Activated CD8-positive, alpha-beta T cell treated with anti-CD3 and anti-CD28 coated beads for 36 hours (primary cell): ENCODE data around the gene FBXO4. TPM values are rescaled to one million over a fixed set of nuclear protein-coding genes. Genes with fewer than 3 reads are reported as not detected.
"Not testable (repeated sequence)": the region's sequence is repeated elsewhere in the genome, so short reads cannot be mapped to it uniquely, and the experiment has no call there.

ENCODE experiments used
- ATAC-seq: fragments of 200-7000 bp; cut with Tn5 transposase; one replicate; pipeline ENCODE4 v1.10.0; 2021; ENCODE audit warnings: mild to moderate bottlenecking, moderate library complexity
- CTCF ChIA-PET: fragments of 350-600 bp; sonication (Branson Sonifier 250); formaldehyde crosslinking; loops from one replicate; lab custom pipeline; 2021; ENCODE audit warnings: antibody characterized with exemption; lab: Charles Lee
- POLR2A ChIA-PET: fragments of 350-600 bp; sonication (Branson Sonifier 250); formaldehyde crosslinking; loops from one replicate; lab custom pipeline; 2021; ENCODE audit warnings: antibody characterized with exemption; lab: Charles Lee
- DNase-seq: peaks from one replicate; pipeline ENCODE4 v3.0.0-alpha.2; 2020
- H3K27ac Mint-ChIP-seq: one replicate; pipeline ENCODE4 v1.8.0; 2021; ENCODE audit warnings: mild to moderate bottlenecking, mixed read lengths
- H3K27me3 Mint-ChIP-seq: one replicate; pipeline ENCODE4 v1.8.0; 2021; ENCODE audit warnings: mixed read lengths
- H3K36me3 Mint-ChIP-seq: one replicate; pipeline ENCODE4 v1.8.0; 2021; ENCODE audit warnings: low read depth, mixed read lengths
- H3K4me1 Mint-ChIP-seq: one replicate; pipeline ENCODE4 v1.8.0; 2021; ENCODE audit warnings: low read depth, mixed read lengths
- H3K4me3 Mint-ChIP-seq: one replicate; pipeline ENCODE4 v1.8.0; 2021; ENCODE audit warnings: mild to moderate bottlenecking, moderate library complexity, mixed read lengths
- H3K9me3 Mint-ChIP-seq: one replicate; pipeline ENCODE4 v1.8.0; 2021; ENCODE audit warnings: mixed read lengths
- intact Hi-C: fragments of 100-400 bp; cut with micrococcal nuclease; formaldehyde crosslinking; loops from one replicate; pipeline ENCODE4 v1.10.0; 2022
- total RNA-seq, 2 experiments: library from RNA; stranded (reverse); gene quantifications; one replicate each; pipeline ENCODE4 v1.2.3, GENCODE V29; 2021
- TF ChIP-seq, protein P1 (sequence below): fragments of 200-600 bp; IDR thresholded peaks from one replicate; pipeline ENCODE4 v1.8.0; 2022; ENCODE audit warnings: antibody characterized with exemption, mild to moderate bottlenecking

FBXO4 gene
- total RNA-seq, 2 experiments from 2014 or later, result 18.5 to 21.0 TPM

DNA sequence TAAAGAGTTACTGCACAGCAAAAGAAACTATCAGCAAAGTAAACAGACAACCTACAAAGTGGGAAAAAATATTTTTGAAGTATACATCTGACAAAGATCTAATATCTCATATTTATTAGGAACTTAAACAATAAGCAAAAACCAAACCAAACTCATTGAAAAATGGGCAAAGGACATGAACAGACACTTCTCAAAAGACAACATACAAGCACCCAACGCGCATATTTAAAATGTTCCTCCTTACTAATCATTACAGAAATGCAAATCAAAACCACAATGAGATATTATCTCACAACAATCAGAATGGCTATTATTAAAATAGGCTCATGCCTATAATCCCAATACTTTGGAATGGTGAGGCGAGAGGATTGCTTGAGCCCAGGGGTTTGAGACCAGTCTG is 48.0 kb downstream of the FBXO4 start:
- DNase-seq, result no peak
- CTCF ChIA-PET, result no interaction called here
- Mint-ChIP-seq H3K4me1 (no peaks in the 10 kb centered on the region), H3K27me3 (peaks cover 2% of the 10 kb centered on the region), H3K4me3 (no peak overlapping the region), H3K9me3 (peaks cover 6% of the 10 kb centered on the region), H3K27ac (no peak overlapping the region), H3K36me3 (no peaks in the 10 kb centered on the region)
- ATAC-seq, result no peak
- POLR2A ChIA-PET, result no interaction called here
- intact Hi-C loops, result no loop called here
- TF ChIP-seq, protein P1, sequence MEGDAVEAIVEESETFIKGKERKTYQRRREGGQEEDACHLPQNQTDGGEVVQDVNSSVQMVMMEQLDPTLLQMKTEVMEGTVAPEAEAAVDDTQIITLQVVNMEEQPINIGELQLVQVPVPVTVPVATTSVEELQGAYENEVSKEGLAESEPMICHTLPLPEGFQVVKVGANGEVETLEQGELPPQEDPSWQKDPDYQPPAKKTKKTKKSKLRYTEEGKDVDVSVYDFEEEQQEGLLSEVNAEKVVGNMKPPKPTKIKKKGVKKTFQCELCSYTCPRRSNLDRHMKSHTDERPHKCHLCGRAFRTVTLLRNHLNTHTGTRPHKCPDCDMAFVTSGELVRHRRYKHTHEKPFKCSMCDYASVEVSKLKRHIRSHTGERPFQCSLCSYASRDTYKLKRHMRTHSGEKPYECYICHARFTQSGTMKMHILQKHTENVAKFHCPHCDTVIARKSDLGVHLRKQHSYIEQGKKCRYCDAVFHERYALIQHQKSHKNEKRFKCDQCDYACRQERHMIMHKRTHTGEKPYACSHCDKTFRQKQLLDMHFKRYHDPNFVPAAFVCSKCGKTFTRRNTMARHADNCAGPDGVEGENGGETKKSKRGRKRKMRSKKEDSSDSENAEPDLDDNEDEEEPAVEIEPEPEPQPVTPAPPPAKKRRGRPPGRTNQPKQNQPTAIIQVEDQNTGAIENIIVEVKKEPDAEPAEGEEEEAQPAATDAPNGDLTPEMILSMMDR, result no peak

DNA sequence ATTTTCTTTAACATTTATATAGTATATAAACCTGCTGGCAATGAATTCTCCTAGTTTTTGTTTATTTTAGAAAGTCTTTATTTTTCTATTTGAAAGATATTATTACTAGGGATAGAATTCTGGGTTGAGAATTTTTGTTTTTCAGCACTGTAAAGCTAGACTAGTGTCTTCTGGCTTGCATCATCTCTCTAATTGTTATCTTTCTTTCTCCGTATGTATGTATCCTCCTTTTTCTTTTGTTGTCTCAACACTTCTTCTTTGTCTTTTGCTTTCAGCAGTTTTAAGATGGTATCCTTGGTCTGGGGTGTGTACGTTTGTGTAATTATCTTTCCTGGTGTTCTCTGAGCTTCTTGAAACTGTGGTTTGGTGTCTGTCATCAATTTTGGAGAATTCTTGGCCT is 48.8 kb downstream of the FBXO4 start:
- peaks cover 2% of the 10 kb centered on the region for H3K27me3 Mint-ChIP-seq
- intact Hi-C loops, result no loop called here
- H3K9me3 Mint-ChIP-seq, result peaks cover 5% of the 10 kb centered on the region
- TF ChIP-seq, protein P1, result no peak
- ChIA-PET CTCF (no interaction called here), POLR2A (no interaction called here)
- DNase-seq (no peak), ATAC-seq (no peak)
- H3K36me3 Mint-ChIP-seq, result no peaks in the 10 kb centered on the region
- H3K4me1 Mint-ChIP-seq, result no peaks in the 10 kb centered on the region
- no peak overlapping the region for H3K4me3 Mint-ChIP-seq
- H3K27ac Mint-ChIP-seq, result no peak overlapping the region

DNA sequence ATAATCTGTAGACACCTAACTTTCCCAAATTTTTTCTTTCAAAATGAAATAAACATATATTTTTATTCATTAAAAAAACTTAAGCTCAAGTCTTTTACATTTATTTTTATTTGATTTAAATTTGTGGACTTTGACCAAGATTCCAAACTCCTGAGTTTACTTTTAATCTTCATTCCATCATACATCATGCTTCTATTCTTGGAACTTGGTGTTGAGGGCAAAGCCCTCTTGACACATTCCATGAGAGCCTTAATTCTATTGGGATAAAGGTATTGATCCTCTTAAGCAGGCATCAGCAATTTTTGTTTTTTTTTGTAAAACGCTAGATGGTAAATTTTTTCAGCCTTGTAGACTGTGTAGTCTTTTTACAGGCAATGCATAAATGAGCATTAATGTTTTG is 53.6 kb downstream of the FBXO4 start:
- no peaks in the 10 kb centered on the region for H3K4me1 Mint-ChIP-seq
- intact Hi-C loops, result no loop called here
- DNase-seq (no peak), ATAC-seq (no peak)
- CTCF ChIA-PET, result no interaction called here
- H3K36me3 Mint-ChIP-seq, result no peaks in the 10 kb centered on the region
- TF ChIP-seq, protein P1, result no peak
- POLR2A ChIA-PET, result no interaction called here
- peaks cover 4% of the 10 kb centered on the region for H3K27me3 Mint-ChIP-seq
- no peak overlapping the region for H3K27ac Mint-ChIP-seq
- H3K4me3 Mint-ChIP-seq, result no peak overlapping the region
- H3K9me3 Mint-ChIP-seq, result no peaks in the 10 kb centered on the region

DNA sequence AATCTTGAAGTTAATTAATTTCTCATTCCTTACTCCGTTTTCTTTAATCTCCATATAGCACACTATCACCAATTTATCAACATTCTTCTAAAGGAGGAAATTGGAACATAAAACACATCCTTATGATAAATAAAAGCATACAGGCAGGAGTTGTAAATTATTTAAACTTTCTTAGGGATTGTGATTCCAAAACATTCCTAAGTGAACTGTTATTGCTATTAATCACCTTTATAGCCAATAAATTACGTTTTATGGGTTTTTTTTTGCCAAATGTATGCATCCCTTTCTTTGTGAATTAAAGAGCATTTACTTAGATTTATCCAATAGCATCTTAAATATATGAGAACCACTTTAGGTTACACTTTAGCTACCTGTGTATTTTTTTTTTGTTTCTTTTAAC is 55.3 kb downstream of the FBXO4 start:
- ChIA-PET POLR2A (no interaction called here), CTCF (no interaction called here)
- TF ChIP-seq, protein P1, result no peak
- H3K27me3 Mint-ChIP-seq, result peaks cover 6% of the 10 kb centered on the region
- no peak for DNase-seq
- H3K27ac Mint-ChIP-seq, result no peak overlapping the region
- no peaks in the 10 kb centered on the region for H3K36me3 Mint-ChIP-seq
- H3K9me3 Mint-ChIP-seq, result no peaks in the 10 kb centered on the region
- ATAC-seq, result no peak
- H3K4me1 Mint-ChIP-seq, result no peaks in the 10 kb centered on the region
- intact Hi-C loops, result no loop called here
- no peak overlapping the region for H3K4me3 Mint-ChIP-seq

DNA sequence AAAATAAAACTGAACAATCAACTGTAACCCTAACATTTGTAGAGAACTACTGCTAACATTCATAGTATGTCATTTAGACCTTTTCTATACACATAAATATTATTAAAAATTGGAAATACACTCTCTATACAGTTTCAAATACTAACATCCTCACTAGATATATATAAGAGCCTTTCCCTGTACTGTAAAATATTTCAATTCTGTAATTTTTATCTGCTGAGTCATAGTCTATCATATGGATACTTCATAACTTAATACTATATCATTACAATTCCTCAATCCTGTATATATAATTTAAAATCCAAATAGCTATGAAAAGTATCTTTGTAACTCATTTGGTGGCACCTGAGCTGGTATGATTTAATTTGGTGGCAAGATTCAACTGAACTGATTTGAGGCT is 55.8 kb downstream of the FBXO4 start:
- H3K27me3 Mint-ChIP-seq, result peaks cover 6% of the 10 kb centered on the region
- ChIA-PET POLR2A (no interaction called here), CTCF (no interaction called here)
- TF ChIP-seq, protein P1, result no peak
- H3K9me3 Mint-ChIP-seq, result no peaks in the 10 kb centered on the region
- DNase-seq (no peak), ATAC-seq (no peak)
- no peaks in the 10 kb centered on the region for H3K4me1 Mint-ChIP-seq
- intact Hi-C loops, result no loop called here
- no peaks in the 10 kb centered on the region for H3K36me3 Mint-ChIP-seq
- H3K27ac Mint-ChIP-seq, result no peak overlapping the region
- H3K4me3 Mint-ChIP-seq, result no peak overlapping the region

DNA sequence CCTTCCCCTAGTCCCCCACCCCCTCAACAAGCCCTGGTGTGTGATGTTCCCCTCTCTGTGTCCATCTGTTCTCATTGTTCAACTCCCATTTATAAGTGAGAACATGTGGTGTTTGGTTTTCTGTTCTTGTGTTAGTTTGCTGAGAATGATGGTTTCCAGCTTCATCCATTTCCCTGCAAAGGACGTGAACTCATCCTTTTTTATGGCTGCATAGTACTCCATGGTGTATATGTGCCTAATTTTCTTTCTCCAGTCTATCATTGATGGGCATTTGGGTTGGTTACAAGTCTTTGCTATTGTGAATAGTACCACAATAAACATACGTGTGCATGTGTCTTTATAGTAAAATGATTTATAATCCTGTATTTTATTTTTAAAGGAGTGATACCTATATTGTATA is 57.8 kb downstream of the FBXO4 start:
- peaks cover 13% of the 10 kb centered on the region for H3K27me3 Mint-ChIP-seq
- ATAC-seq, result not testable (repeated sequence)

More for the DNA sequence above, 57.8 kb downstream of the FBXO4 start:
- H3K36me3 Mint-ChIP-seq, H3K4me1 Mint-ChIP-seq, H3K9me3 Mint-ChIP-seq, POLR2A ChIA-PET, CTCF ChIA-PET, intact Hi-C loops, DNase-seq, H3K4me3 Mint-ChIP-seq, H3K27ac Mint-ChIP-seq: not testable (repeated sequence)
